Muscle of leg (tissue), 11 donors: Measurements from ENCODE around the gene ANKRD17. TPM values are rescaled to one million over a fixed set of nuclear protein-coding genes. Genes with fewer than 3 reads are reported as not detected.

Source experiments
- DNase-seq: peaks from one replicate; pipeline ENCODE4 v3.0.0; 2013
- H3K27ac ChIP-seq: one replicate; pipeline ENCODE4 v1.5.1; 2013; ENCODE audit warnings: mild to moderate bottlenecking, low read length, control low read depth
- H3K27me3 ChIP-seq: one replicate; pipeline ENCODE4 v1.6.1; 2013; ENCODE audit warnings: low read length; ENCODE audit not compliant: control insufficient read depth, insufficient read depth
- H3K36me3 ChIP-seq: one replicate; pipeline ENCODE4 v1.6.1; 2013; ENCODE audit warnings: low read length; ENCODE audit not compliant: control insufficient read depth, insufficient read depth
- H3K4me1 ChIP-seq: one replicate; pipeline ENCODE4 v1.6.1; 2013; ENCODE audit warnings: low read length; ENCODE audit not compliant: control insufficient read depth, insufficient read depth
- H3K4me3 ChIP-seq: one replicate; pipeline ENCODE4 v1.5.1; 2013; ENCODE audit warnings: low read length, control low read depth
- H3K9me3 ChIP-seq: replicated peaks from 2 replicates; pipeline ENCODE4 v1.6.1; 2013; ENCODE audit warnings: low read depth, low read length; ENCODE audit not compliant: control insufficient read depth
- WGBS: methylation state at CpG from one replicate; pipeline ENCODE4 v1.1.5; 2013; ENCODE audit warnings: missing lambda C conversion rate; ENCODE audit not compliant: insufficient coverage; 5-methylcytosine and 5-hydroxymethylcytosine counted together
- polyA plus RNA-seq, 8 donors: library from polyadenylated mRNA; unstranded; fragments of 120-200 nt; gene quantifications; one replicate each; pipeline versions ENCODE4 v1.2.1 to v1.2.3, GENCODE V29; 2013; ENCODE audit warnings: inconsistent platforms in 1 of 8, low replicate concordance in 1 of 8; ENCODE audit not compliant: insufficient read length in 8 of 8, insufficient read depth in 1 of 8
- total RNA-seq: library from RNA; stranded (reverse); fragments of 120-200 nt; gene quantifications from one replicate; pipeline ENCODE4 v1.2.4, GENCODE V29; 2013

The ANKRD17 gene
- total and polyA plus RNA-seq, 9 donors = 38.9 to 49.6 (median 44.0) TPM

- Histone ChIP-seq H3K36me3 (peaks cover 8% of the 10 kb centered on the region), H3K27me3 (no peaks in the 10 kb centered on the region), H3K9me3 (no peaks in the 10 kb centered on the region), H3K4me1 (no peaks in the 10 kb centered on the region), H3K4me3 (no peak overlapping the region), H3K27ac (no peak overlapping the region)
- no CpG with 5 or more reads among the region's 1 CpG for WGBS
- DNase-seq = no peak
Measured at GRCh38 chr4:73133784-73134183, 124.8 kb downstream of the ANKRD17 start.

- H3K36me3 ChIP-seq = peaks cover 8% of the 10 kb centered on the region
- no peaks in the 10 kb centered on the region for H3K4me1 ChIP-seq
- no peak for DNase-seq
- no peak overlapping the region for H3K4me3 ChIP-seq
- no peaks in the 10 kb centered on the region for H3K27me3 ChIP-seq
- H3K9me3 ChIP-seq = no peaks in the 10 kb centered on the region
- no CpG with 5 or more reads among the region's 1 CpG for WGBS
- no peak overlapping the region for H3K27ac ChIP-seq
Measured at GRCh38 chr4:73131281-73131680, 127.3 kb downstream of the ANKRD17 start.

GRCh38 chr4:73129319-73129718 lies 129.3 kb downstream of the ANKRD17 start:
- 100% methylated on average over 1 of the region's 1 CpG for WGBS
- Histone ChIP-seq H3K27me3 (no peaks in the 10 kb centered on the region), H3K27ac (no peak overlapping the region), H3K4me3 (no peak overlapping the region), H3K36me3 (peaks cover 15% of the 10 kb centered on the region), H3K9me3 (no peaks in the 10 kb centered on the region), H3K4me1 (no peaks in the 10 kb centered on the region)
- DNase-seq = no peak

GRCh38 chr4:73127839-73128453 lies 130.7 kb downstream of the ANKRD17 start:
- WGBS = 60% methylated on average over 1 of the region's 3 CpGs
- H3K4me3 ChIP-seq = no peak overlapping the region
- H3K27ac ChIP-seq = no peak overlapping the region
- DNase-seq = no peak
- H3K4me1 ChIP-seq = no peaks in the 10 kb centered on the region
- H3K27me3 ChIP-seq = no peaks in the 10 kb centered on the region
- peaks cover 12% of the 10 kb centered on the region for H3K36me3 ChIP-seq
- H3K9me3 ChIP-seq = no peaks in the 10 kb centered on the region

GRCh38 chr4:73109493-73109892 lies 149.1 kb downstream of the ANKRD17 start:
- WGBS = no CpG with 5 or more reads among the region's 4 CpGs
- Histone ChIP-seq H3K4me1 (no peaks in the 10 kb centered on the region), H3K4me3 (no peak overlapping the region), H3K9me3 (no peaks in the 10 kb centered on the region), H3K27ac (no peak overlapping the region), H3K27me3 (no peaks in the 10 kb centered on the region), H3K36me3 (peaks cover 39% of the 10 kb centered on the region)
- DNase-seq = no peak

- no peak for DNase-seq
- WGBS = 100% methylated on average over 1 of the region's 5 CpGs
- Histone ChIP-seq H3K27ac (no peak overlapping the region), H3K4me1 (no peaks in the 10 kb centered on the region), H3K4me3 (no peak overlapping the region), H3K27me3 (no peaks in the 10 kb centered on the region), H3K9me3 (no peaks in the 10 kb centered on the region), H3K36me3 (peaks cover 52% of the 10 kb centered on the region)
Measured at GRCh38 chr4:73104695-73105094, 153.9 kb downstream of the ANKRD17 start.

- no peak for DNase-seq
- Histone ChIP-seq H3K9me3 (no peaks in the 10 kb centered on the region), H3K4me1 (no peaks in the 10 kb centered on the region), H3K27ac (no peak overlapping the region), H3K27me3 (no peaks in the 10 kb centered on the region), H3K4me3 (no peak overlapping the region), H3K36me3 (peaks cover 53% of the 10 kb centered on the region)
- 62% methylated on average over 2 of the region's 8 CpGs for WGBS
Measured at GRCh38 chr4:73103799-73104503, 154.6 kb downstream of the ANKRD17 start.

GRCh38 chr4:73099143-73099542 lies 159.5 kb downstream of the ANKRD17 start:
- Histone ChIP-seq H3K9me3 (no peaks in the 10 kb centered on the region), H3K4me1 (no peaks in the 10 kb centered on the region), H3K36me3 (peaks cover 52% of the 10 kb centered on the region), H3K27me3 (no peaks in the 10 kb centered on the region), H3K27ac (no peak overlapping the region), H3K4me3 (no peak overlapping the region)
- no peak for DNase-seq
- 94% methylated on average over 6 of the region's 7 CpGs for WGBS

- no peaks in the 10 kb centered on the region for H3K27me3 ChIP-seq
- no peak for DNase-seq
- H3K4me3 ChIP-seq = no peak overlapping the region
- H3K9me3 ChIP-seq = no peaks in the 10 kb centered on the region
- WGBS = 94% methylated on average over 5 of the region's 7 CpGs
- H3K4me1 ChIP-seq = no peaks in the 10 kb centered on the region
- H3K27ac ChIP-seq = no peak overlapping the region
- peaks cover 48% of the 10 kb centered on the region for H3K36me3 ChIP-seq
Measured at GRCh38 chr4:73098713-73099112, 159.9 kb downstream of the ANKRD17 start.

GRCh38 chr4:73098016-73098415 lies 160.6 kb downstream of the ANKRD17 start:
- H3K36me3 ChIP-seq = peaks cover 48% of the 10 kb centered on the region
- no peaks in the 10 kb centered on the region for H3K9me3 ChIP-seq
- no peaks in the 10 kb centered on the region for H3K4me1 ChIP-seq
- DNase-seq = no peak
- H3K27ac ChIP-seq = no peak overlapping the region
- 60% methylated on average over 1 of the region's 4 CpGs for WGBS
- no peak overlapping the region for H3K4me3 ChIP-seq
- H3K27me3 ChIP-seq = no peaks in the 10 kb centered on the region
